Fibroblast of skin of abdomen (primary cell): ENCODE results near the gene PKM.

Experiments
- DNase-seq: peaks from one replicate; pipeline ENCODE4 v3.0.0-alpha.2; 2013

Gene PKM

DNA sequence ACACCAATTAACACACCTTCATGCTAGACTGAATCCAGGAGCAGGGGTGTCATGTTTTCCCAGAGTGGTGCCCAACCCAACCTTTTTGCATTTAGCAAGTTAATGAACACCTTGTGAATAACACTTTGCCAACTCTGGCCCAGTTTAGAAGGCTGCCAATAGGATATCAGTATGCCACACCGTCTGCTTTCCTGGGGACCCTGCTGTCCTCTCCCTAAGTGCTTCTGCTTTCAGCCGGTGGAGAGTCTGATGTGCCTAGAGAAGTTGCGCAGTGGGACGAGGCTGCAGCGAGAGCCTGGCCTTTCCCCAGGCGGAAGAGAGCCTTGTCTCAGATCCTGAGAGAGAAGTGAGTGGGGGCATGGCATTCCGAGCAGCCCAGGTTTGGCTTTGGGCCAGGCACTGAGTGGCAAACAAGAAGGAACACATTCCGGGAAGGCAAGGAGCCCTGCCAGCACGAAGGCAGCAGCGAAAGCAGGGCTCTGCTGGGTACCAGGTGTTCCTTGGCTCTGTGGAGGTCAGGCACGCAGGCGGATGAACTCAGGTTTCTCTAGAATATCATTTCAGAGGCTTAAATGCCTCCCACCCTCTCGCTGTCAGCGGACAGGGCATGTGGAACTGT lies 75.9 kb downstream of the PKM start:
- peak; percentile 31 for DNase-seq

DNA sequence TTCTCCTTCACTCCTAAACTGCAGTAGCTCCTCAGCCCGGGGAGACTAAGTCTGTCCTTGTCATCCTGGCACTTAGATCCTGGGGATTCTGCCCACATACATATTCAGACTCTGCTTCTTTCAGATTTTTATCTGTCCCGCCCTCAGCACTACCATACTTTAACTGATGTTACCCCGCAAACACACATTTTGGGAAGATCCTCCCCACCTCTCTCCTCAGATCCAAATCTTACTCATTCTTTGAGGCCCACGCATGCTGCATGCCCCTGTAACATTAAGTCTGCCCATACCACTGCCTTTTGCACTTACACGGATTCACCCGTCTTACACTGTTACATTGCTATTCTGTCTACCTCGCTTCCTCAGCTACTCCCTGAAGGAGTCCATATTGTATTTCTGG lies 76.7 kb downstream of the PKM start:
- DNase-seq: no peak

DNA sequence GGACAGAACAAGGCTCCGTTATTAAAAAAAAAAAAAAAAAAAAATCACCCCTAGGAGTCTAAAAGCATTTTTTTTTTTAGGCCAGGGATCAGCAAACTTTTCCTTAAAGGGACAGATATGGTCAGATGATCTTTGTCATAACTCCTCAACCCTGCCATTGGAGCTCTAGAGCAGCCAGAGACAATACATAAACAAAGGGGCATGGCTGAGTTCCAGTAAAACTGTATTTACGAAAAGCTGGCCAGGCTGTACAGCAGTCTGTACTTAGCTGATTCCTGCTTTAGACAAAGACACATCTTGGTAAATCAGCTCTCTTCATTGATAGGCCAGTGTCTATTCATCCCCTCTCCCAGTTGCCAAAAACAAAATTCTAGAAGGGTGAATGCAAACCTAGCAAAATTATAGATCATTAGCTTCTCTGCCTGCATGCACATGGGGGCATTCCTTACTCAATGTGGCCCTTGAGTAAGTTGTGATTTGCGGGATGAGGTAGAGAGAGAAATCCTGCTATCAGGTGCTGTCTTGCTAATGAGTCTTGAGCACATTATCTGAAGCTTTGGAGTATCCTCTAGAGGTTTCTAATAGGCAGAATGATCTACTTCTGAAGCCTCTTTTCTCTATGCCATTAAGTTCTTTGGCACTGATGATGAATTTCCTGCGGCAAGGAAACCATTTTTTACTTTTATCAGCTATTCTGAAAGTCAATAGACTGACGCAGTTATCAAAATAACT lies 77.6 kb downstream of the PKM start:
- no peak for DNase-seq
